ENCODE results near the gene AP3M1.
A peak's percentile ranks its signal among the peaks of the same experiment; 100 is the strongest.

Gene AP3M1

DNA sequence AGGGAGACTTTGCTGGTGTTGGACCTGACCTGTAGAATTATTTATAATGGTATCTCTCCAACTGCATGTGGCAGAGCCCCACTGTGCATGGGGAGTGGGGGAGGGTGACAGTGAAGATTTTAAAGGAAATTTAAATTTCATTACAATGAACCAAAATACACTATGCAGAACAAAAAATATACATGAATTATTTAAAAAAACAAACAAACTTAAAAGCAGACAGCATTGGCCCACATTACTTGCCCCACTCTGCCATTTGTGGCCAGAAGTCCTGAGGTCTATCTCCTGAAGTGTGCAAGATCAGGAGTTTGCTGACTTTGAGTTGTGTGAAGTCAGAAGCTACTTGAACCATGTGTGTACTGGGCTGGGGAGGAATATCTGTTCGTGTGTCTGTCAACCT is 40.5 kb downstream of the AP3M1 start:
- DNase-seq, result no peak

- no peak for DNase-seq
Measured at GRCh38 chr10:74109452-74109851, 41.2 kb downstream of the AP3M1 start.

- no peak for DNase-seq
Measured at GRCh38 chr10:74107391-74107790, 43.2 kb downstream of the AP3M1 start.

DNA sequence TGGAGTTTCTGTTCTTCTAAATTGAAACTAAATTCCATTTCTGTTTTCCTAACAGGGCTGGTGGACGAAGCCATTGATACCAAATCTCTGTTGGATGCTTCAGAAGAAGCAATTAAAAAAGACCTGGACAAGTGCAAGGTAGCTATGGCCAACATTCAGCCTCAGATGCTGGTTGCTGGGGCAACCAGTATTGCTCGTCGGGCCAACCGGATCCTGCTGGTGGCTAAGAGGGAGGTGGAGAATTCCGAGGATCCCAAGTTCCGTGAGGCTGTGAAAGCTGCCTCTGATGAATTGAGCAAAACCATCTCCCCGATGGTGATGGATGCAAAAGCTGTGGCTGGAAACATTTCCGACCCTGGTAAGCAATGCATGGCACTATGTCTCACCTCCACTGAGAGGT is 45.6 kb downstream of the AP3M1 start:
- DNase-seq, result no peak

- no peak for DNase-seq
Measured at GRCh38 chr10:74104480-74104879, 46.1 kb downstream of the AP3M1 start.

DNA sequence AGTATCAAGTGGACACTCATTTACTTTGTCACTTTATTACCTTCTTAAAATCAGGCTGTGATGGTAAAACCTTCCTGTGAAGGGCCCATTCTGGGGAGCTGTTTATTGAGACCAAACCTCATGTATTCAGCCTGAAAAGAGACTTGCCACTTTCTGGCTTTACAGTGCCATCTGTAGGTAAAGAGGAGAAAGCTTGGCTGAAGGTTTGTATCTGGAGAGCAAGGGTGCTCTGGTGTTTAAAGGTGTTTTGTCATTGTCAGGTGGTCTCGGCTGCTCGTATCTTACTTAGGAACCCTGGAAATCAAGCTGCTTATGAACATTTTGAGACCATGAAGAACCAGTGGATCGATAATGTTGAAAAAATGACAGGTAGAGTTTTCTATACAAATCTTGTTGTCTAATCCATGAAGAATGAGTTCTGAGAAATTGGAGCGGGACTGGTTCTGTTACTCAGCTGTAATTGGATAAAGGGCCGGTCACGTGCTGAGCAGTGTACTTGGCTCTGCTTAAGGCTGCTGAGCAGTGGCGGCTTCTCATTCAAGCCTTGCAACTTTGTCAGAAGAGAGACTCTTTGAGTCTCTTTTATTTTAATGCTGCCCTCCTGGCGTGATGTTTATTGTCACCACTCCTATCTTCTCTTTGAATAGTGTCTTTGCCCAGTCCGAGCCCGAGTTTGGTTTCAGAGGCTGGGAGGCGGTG is 46.9 kb downstream of the AP3M1 start:
- DNase-seq, result no peak

- no peak for DNase-seq
Measured at GRCh38 chr10:74099836-74100235, 50.8 kb downstream of the AP3M1 start.

- no peak for DNase-seq
Measured at GRCh38 chr10:74099420-74099819, 51.2 kb downstream of the AP3M1 start.

- DNase-seq, result no peak
Measured at GRCh38 chr10:74097776-74098175, 52.9 kb downstream of the AP3M1 start.

DNA sequence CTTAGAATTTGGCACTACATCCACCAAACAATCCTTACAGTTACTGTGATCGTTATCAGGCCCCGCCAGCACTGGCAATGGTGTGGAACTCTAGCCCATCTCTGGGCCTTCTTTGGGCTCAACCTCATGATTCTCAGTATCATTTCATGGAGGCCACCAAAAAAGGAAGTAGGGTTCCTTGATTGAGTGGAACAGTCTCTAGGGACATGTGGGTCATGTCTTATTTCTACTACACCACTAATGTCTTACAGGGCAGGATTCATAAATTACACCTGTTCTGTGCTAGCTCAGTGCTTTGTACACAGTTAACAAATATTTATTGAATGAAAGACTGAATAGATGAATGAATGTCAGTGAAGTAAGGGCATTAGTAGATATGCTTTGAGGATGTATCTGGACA is 53.9 kb downstream of the AP3M1 start:
- DNase-seq, result no peak

- DNase-seq, result no peak
Measured at GRCh38 chr10:74094231-74094630, 56.4 kb downstream of the AP3M1 start.

DNA sequence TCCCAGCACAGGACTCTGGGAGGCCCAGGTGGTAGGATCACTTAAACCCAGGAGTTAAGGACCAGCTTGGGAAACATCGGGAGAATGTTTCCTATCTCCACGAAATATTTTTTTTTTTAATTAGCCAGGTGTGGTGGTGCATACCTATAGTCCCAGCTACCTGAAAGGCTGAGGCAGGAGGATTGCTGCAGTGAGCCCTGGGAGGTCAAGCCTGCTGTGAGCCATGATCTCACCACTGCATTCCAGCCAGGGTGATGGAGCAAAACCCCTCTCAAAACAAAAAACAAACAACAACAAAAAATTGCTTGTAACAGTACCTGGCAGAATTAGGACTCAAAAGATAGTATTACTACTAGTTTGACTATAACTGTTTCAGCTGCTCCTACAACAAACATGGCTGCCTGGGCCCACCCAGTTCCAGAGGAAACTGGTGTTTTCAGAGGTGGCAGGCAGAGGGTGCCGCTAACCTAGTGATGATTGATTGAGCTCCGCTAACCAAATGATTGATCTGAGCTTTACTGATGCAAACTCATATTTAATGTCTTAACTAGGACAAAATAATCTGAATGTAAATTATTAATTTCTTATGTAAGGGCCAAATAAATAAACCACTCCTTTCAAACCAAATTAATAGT is 57.0 kb downstream of the AP3M1 start:
- no peak for DNase-seq

DNA sequence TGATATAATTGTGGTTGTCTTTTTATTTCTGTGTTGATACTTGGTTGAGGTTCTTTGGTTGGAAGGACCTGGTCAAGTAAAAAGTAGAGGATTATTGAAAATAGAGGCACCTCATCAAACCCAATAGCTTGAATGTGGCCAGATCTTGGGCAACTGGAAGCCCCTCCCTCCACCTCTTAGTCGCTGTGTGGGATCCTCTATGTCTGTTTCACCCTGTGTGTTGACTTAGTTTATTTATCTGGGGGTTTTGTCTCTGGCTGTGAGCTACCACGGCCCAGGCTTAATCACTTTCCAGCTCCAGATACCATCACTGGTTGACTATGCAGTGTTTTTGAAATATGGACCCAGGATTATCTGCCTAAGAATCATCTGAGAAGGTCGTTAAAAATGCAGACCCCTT is 58.3 kb downstream of the AP3M1 start:
- DNase-seq, result no peak

- DNase-seq, result no peak
Measured at GRCh38 chr10:74088722-74089121, 61.9 kb downstream of the AP3M1 start.

DNA sequence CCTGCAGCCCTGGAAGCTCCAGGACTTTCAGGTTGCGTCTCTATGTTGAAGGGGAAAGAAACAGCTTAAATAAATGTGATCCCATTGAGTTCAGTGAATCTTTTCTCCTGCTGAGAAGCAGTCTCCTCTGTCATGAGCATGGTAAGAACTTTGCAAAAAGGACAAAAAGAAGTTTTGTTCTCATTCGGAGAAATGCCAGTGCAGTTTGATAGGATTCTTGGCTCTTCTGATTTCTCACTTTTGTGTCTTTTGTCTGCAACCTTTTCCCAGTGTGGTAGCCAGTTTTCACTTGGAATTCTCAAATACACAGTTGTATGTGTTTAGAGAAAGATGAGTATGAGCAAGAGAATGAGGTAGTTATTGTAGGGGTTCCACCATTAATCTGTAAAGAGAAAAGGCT is 64.3 kb downstream of the AP3M1 start:
- no peak for DNase-seq

DNA sequence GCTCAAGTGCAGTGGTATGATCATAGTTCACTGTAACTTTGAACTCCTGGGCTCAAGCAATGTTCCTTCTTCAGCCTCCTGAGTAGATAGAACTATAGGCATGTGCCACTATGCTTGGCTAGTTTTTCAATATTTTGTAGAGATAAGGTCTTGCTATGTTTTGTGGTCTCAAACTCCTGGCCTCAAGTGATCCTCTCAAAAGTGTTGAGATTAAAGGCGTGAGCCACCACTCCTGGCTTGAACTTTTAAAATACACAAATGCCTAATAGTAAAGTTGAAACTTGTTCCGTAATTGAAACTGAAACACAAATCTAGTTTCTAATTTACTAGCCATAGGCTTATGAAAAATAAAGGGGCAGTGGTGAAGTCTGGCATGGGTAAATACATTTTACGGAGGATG is 65.7 kb downstream of the AP3M1 start:
- DNase-seq, result no peak

GRCh38 chr10:74083304-74083703 is 67.3 kb downstream of the AP3M1 start:
- no peak for DNase-seq

DNA sequence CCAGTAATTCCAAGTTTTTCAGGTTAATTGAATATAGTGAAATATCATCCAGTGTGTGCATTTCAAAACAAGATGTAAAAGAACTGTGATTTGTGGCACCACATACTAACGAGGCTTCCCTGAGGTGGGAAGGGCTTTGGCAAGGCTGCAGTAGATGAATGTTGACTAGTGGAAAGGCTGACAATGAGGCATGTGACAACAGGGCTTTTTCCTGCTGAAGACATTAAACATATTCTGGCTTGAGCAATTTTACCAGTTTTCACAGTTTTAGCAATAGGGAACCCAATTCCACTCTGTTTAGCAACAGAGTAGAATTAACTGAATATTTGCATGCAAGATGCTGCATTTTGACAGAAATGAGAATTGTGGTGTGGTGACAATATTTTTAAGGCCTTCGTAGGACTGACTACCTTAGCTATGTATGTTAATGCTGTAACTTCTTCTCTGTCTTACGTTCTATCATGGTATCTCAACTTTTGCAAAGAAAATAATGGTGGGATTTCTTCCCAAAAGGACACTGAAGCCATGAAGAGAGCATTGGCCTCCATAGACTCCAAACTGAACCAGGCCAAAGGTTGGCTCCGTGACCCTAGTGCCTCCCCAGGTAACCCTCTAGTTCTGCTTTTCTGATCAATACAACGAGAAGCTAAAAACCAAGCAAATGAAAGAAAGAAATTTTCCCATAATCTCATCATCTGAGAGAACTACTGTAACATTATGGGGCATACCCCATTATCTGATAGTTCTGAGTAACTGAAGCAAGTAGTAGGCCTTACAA is 68.5 kb downstream of the AP3M1 start:
- DNase-seq, result no peak

DNA sequence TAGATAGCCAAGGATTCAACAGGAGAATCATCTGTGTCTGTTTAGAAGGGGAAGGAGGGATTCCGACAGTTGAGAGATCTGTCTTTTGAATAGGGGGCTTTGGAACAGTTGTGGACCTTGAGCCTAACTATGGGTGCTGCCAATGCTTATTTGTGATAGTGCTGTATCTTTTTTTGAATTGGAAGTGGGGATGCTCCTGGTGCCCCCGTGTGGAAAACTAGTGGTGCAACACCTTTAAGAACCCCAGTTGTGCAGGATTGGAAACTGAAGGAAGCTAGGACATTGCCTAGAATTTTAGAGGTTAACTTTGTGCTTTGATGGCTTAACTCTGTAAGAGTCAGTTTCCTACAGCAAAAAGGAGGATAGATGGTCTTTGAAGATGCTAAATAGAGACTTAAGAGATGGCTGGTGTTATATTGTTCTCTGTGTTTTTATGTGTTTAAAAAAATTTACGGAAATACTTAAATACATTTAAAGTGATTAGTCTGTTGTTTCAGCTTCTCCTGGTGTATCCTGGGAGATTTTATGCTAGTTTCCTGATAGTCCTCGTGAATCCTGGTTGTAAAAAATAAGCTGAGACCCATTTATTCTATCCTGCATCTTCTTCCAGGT is 69.3 kb downstream of the AP3M1 start:
- peak; percentile 18 for DNase-seq

GRCh38 chr10:74079936-74080590 is 70.6 kb downstream of the AP3M1 start:
- no peak for DNase-seq

GRCh38 chr10:74079028-74079935 is 71.3 kb downstream of the AP3M1 start:
- no peak for DNase-seq

DNA sequence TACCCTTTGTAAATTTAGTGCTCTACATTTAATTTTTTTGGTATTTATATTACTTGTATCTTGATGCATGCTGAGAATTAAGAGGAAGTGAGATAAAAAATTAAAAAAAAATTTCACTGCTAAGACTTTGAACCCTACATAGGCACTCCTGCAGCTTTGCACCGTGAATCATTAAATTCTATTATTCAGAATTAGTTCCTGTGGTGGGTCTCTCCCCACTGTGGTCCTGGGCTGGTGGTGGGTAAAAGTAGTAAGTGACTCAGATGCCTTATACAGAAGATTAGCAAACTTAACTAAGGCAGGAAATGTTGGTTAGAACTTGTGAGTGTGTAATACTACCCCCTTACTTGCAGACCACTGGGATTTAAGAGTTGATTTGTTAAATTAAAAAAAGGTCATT is 72.6 kb downstream of the AP3M1 start:
- DNase-seq, result no peak
